Activated CD8-positive, alpha-beta memory T cell treated with anti-CD3 and anti-CD28 coated beads for 4 hours (primary cell): Measurements from ENCODE around the gene SEMA3F.

ENCODE experiments used
- DNase-seq, 2 donors: peaks; one replicate each; pipeline ENCODE4 v3.0.0-alpha.2; 2020; ENCODE audit warnings: low read depth in 2 of 2

The SEMA3F gene

DNA sequence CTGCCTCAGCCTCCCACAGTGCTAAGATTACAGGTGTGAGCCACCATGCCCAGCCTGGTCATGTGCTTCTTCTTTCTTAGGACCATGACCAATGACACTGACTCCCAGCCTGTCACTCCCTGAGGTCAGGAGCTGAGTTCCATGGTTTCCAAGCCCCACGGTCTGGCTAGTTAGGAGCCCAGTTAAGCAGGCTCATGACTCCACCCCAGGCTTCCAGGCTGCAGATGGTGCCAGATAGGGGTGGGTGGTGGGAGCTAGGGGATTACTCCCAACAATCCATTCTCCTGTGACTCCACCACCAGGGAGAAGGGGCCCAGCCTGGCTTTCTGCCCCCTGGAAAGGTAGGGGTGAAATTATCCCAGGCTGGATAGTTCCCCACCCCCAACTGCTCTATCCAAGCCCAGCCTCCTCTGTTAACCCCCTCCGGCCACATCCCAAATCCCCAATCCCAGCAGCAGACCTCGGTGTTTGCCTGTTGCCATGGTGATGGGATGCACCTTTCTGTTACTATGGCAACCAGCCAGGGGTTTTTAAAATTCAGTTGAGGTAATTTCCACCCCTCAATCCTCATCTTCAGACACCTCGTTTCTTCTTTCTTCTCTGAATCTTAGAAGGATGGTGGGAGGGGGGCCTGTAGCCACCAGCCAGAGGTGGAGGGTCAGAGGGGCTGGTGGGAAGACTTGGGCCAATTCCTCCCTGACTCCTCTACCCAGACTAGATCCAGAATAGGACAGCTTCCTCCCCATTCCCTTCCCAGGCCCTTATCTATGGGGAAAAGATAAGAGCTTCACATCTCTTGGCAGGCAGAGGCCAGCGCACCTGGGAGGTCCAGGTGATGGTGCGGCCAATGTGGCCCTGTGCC lies 22.5 kb upstream of the SEMA3F start:
- no peak for DNase-seq

DNA sequence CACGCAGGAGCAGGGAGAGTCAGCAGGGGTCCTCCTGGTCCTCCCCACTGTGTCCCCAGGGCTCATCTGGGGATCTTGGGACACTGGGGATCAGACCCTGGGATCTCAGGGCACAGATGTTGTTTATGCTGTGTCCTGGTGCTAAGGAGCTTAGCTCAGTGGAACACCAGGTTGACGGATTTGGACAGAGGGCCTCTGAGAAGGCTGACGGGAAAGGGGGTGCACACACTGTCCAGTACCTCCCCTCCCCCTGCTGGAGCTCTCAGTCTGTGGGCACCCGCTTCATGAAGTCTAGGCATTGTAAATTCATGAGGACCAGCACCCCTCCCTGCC lies 21.9 kb upstream of the SEMA3F start:
- DNase-seq: no peak

DNA sequence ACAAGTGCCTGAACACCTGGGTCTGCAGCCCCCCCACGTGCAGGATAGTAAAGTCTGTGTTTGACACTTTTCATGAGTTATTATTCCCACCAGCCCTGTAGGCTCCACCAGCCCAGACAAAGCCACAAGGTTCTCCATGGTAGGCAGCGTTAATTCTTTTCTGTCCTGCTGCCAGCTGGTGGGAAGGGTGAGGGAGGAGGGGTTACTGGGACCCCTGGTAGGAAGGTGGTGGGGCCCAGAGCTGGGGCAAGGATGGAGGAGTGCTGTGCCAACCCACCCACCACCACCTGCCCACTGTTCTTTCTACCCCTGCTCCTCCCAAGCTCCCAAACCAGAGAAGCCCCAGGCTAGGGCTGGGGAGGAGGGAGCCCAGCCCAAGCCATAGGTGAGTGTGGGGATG lies 20.8 kb upstream of the SEMA3F start:
- DNase-seq: no peak

DNA sequence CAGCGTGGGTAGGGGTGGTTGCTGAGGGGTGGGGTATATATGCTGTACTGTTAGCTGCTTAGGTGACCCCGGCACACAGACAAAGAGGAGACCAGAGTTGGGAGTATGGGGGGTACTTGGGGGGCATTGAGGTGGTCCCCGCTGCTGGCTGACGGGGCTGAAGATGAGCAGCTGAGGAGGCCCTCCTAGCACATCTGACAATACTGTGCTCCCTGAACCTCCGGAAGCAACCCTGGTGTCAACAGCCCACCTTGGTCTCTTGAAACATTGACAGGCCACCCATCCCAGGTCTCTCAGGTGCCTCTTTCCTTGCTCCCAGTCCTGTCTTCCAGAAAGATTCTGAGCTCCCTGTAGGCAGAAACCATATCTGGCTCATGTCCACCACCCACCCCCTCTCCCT lies 19.2 kb upstream of the SEMA3F start:
- no peak for DNase-seq

DNA sequence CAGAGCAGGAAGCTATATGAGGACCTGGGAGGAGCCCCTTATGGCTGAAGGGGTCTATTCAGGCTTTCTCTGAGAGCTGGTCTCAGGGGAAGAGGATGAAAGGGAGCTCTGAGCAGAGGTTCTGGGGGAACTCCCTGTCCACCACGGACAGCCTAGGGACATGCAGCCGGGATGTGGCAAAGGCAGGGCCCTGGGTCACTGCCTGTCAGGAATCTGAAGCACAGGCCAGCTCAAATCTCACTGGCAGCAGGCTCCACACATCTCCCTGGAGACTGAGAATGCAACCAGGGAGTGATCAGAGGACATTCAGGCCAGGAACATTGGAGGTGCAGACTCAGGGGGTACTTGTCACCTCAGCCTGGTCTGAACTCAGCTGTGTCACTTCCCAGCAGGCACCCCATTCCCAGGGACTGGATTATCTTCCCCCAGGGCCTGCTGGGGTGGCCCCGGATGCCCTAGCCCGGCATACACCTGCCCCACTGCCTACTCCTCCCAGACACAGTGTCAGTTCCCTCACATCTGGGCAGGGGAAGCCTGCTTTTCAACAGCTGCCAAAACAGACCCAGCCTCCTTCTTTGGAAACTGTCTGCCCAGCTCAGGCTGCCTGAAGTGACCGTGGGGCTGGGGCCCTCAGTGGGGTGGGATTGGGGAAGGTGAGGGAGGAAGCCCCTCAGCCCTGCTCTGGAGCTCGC lies 18.3 kb upstream of the SEMA3F start:
- DNase-seq: no peak

DNA sequence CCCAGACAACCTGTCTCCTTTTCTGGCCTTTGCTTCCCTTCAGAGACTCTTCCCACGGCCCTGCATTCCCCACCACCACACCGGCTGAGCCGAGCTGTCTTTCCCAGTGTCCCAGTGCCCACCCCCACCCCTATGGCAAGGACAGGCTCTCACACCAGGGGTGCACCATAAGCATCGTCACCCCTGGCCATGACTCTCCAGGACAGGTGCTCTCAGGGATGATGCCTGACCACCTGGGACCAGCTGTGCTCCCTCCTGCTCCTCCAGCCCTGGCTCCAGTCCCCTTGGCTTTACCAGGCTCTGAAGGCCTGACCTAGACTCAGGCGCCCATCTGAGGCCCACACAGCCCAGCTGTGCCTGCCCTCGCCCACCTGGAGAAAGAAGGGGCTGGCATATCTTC lies 17.6 kb upstream of the SEMA3F start:
- DNase-seq: no peak

DNA sequence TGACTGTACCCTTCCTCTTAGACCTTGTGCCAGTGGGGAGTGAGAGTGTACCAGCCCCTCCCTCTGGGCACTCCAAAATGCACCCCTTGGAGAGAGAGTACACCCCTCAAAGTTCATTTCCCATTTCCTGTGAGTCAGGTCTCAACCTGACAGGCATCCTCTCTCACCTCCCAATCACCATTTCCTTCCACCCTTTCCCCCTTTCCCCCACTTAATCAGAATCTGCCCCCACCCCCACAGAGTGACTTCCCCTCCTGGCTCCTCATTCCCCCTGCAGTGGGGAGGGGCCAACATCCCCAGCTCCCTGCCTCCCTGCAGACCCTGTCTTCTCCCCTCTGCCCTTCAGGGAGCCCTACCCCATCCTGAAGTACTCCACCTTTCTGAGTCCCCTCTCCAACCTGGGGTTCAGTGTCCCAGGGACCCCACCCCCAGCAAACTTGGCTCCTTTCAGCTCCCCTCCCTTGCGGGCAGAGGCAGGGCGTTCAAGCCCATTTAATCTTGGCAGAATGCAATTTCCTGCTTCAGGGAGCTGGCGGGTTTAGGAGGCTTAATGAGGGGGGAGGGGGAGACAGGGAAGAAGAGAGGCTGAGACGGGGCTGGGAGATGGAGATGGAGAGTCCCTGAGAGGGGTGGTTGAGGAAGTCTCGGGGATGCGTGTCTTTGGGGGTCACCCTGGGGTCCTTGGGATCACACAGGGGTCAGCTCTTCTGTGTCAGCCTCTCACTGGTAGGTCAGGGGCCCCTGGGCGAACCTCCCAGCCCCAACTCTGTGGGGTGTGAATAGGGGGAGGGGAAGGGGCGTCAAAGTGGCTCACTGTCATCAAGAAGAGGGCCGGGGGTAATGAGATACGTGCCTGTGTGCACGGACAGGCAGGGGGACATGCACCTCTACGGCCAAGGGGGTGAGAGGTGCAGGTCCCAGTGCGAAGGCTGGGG lies 16.6 kb upstream of the SEMA3F start:
- no peak for DNase-seq

DNA sequence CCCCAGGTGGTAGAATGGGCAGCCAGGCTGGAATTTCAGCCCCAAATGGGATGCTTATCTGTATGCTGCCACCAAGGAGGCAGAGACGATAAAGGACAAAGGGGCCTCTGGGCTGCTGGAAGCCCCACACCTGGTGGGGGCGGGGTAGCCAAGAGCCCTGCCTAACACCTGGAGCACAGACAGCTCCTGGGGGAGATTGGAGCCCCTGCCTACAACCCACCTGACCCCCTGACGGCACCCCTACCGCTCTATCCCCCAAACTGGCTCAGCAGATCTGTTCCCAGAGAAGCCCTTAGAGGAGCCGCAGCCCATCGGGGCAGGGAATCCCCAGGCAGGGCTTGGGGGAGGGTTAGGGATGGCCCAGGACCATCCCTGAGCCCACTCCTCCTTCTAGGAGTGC lies 15.8 kb upstream of the SEMA3F start:
- DNase-seq: no peak

DNA sequence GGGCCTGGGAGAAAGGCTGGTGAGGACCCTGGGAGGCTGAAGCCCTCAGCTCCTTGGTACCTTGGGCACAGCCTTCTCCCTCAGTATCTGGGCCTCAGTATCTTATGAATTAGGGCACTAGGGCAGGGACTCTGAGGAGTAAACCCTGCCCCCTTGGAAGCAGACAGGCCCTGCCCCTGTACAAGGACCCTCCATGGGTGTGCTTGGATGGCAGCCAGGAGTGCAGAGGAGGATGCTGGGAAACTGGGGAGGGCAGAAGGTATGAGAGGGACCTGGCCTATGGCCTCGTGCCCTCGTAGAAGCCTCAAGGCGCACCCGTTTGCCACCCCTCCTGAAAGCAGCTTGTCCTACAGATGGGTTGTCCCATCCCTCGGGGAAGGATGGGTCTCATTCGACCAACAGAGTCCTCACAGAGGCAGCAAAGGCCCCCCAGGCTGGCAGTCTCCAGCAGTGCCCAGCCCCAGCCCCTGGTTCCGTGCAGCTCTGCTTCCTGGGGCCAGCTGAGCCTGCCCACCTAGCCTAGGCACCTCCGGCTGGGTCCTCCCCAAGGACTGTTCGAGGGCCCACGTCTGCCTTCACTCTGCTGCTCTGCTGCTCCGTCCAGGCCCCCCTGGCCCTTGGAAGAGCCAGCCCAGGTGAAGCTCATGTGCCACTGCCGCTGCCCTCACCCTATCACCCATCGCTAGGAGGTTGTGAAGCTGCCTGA lies 15.3 kb upstream of the SEMA3F start:
- DNase-seq: no peak

DNA sequence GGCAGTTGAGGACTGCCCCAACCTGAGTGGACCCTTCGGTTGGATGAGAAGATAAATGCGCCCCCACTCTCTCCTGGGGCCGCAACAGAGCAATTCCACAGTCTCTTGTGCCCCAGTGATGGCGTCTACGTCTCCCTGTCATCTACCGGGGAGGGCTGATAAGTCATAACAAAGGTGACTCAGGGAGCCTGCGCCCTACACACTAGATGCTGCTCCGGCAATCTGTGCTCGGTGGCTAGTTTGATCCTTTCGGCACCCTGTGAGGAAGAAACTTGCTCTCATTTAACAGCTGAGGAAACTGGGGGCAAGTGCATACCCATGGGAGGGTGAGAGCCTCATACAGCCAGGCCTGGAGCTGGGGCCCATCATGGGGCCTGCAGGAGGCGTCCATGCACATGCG lies 14.1 kb upstream of the SEMA3F start:
- no peak for DNase-seq

DNA sequence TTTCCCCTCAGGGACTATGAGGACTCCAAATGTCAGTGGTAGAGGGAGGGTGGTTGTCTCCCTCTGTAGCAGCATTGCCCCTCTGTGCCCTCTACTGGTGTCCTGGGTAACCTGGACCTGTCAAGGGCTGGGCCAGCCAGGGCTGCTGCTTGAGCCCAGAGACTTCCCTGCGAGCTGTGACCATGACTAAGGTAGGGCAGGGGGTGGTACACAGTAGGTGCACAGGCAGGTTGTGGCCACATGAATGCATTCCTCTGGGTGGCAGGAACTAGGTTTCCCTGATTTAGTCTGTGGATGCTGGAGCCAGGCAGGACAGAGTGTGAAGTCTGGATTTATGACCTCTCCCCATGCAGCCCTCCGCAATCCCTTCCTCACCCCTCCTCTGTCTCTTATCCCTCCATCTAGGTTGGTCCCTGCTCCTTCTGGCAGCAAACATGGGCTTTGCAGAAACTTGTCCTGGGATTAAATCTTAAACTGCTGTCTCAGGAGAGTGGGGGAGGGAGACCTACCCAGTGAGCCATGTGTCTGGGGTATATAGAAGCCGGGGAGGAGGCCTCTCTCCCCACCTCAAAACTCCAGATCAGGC lies 8.7 kb upstream of the SEMA3F start:
- DNase-seq: no peak

DNA sequence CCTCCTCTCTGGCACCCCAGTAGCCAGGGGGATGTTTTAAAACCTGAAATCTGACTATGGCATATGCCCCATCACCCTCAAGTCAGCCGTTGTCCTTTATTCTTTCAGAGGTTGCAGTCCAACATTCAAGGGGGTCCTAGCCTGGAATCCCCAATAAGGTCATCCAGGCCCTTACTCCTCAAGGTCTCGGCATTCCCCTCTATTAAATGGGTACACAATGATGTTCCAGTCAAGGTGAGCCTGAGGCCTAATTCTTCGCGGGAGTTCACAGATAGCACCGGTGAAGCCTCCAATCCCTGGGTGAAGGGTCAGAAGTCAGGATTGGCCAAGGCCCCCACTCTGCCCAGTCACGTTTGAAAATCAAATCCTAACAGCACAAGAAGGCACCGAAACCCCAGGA lies 8.1 kb upstream of the SEMA3F start:
- DNase-seq: no peak

DNA sequence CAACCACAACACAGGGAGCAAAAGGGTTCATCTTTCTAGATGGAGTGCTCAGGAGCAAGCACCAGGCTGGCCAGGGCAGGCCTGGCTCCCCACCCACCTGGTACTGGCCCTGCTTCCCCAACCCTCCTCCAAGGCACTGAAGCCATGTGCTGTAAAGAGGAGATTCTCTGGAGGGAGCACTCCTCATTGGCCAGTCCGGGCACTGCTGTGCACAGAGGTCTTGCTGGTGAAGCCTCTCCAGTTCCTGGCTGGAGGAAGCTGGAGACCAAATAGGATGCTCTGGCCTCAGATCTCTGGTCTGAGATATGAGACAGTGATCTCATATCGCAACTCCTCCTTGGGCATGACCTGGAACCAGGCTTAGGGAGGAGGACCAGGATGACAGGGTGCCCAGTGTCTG lies 7.7 kb upstream of the SEMA3F start:
- no peak for DNase-seq

DNA sequence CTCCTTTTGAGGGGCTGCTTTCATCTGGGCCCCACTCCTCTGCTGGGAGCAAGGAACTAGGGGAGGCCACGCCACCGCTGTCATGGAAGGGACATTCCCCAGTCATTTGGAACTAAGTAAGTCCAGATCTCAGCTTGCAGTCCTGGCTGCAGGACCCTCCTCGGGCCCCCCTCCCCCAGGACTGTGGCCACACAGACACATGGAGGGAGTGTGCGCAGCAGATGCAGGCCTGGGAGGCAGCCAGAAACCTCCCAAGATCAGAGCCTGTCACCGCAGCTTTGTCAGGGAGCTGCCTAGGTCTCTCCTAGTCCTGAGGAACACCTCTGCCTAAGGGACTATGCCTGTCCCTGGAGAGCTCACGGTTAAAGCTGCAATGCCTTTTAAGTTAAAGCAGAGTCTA lies 7.3 kb upstream of the SEMA3F start:
- no peak for DNase-seq

DNA sequence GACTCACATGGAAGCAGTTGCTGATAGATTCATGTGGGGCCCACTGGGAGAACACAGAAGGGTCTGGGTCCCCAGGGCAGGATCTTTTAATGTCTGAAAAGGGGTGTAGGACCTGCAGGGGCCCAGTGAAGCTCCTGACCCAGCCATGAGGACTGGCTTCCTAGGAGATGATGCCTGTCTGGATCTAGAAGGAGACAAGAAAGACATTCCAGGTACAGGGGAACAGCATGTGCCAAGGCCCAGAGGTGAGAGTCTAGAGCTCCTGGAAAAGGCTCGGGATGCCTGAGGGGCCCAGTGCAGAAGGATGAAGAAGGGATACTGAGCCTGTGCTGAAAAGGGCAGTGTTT lies 4.7 kb upstream of the SEMA3F start:
- no peak for DNase-seq

DNA sequence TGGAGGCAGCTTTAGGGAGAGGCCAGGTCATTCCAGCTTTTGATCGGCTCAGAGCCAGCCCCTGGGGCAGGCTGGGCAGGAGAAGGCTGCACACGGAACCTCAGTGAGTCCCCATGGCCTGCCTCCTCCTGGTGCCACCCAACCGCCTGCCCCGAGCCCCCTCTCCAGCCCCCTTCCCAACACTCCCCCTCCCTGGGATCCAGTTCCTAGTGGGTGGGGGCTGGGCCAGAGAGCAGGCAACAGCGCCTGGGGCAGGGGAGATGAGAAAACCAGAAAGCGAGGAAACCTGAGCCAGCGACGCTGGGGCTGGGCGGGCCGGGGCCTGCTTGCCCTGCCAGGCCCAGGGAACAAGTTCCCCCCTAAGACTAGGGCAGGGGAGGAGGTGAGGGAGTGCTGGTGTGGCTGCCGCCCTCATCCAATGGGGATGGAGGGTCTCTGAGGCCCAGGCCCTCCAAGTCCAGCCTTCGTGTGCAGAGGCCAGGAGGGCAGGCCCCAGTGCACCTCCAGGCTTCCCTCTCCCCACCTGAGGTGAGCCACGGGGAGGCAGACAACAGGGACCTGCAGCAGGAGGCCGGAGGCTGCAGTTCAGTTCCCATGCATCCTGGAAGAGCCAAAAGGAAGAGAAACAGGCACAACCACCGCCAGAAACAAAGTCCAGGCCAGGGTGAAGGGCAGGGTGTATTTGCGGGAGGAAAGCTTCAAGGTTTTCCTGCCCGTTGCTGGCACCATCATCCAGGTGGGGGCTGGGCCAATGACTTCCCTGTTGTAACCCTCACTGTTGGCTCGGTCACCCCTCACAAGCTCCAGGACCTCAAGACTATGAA lies 4.0 kb upstream of the SEMA3F start:
- DNase-seq: no peak

DNA sequence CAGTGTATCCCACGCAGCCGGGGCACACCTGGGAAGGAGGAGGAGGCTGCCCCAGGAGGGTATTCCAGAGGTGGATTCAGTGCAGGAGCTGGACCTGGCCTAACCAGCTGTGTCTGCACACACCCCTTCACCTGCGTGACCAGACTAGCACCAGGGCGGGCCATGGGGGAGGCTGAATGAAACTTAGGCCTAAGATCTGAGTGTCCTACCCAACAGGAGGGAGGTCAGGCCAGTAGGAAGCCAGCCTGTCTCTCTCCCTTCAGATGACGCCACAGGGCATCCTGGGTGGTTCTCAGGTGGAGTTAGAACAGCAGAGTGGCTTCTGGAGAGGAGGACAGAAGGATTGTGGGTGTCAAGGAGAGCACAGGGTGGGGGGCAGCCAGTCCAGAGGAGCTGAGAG lies 3.4 kb upstream of the SEMA3F start:
- DNase-seq: no peak

DNA sequence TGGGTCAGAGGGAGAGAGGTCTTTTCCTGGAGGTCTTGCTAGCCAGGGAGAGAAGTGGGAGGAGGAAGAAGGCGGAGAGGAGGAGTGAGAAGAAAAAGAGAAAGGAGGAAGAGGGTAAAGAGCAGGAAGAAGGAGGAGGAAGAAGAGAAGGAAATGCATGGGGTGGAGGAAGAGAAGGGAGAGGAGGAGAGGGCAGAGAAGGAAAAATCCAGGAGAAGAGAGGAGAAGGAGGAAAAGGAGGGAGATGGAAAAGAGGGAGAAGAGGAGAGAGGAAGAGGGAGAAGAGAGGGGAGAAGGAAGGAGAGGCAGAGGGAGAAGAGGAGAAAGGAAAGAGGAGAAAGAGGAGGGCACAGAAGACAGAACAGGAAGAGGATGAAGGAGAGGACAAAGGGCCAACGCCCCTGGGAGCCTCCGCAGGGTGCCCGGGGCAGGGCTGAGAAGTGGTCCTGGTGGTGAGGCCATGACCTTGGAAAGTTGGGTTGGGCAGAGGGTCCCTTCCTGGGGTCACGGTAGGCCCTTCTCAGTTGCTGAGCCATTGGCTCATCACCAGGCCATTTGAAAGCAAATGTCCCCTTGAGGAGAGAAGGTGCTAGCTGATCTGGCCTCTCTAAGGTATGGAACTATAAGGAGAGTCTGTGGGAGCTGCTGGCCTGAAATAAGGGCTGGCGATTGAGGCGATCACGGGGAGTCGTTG lies 1.2 kb upstream of the SEMA3F start:
- no peak for DNase-seq

DNA sequence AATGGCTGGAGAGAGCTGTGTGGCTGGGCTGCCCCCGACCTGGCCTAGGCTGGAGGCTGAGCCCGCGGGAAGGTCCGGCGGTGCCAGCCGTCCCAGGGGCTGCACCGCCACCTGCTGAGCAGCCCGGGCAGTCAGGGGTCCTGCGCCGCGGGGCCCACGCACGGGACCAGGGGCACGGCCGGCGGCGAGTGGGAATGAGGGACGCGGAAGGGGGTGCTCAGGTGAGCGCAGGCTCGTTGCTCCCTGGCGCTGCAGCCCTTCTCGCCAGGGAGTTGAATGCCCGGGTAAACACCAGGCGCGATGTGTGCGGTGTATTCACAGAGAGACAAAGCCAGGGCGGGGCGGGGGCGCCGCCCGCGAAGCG lies 666 bp upstream of the SEMA3F start:
- DNase-seq: no peak

DNA sequence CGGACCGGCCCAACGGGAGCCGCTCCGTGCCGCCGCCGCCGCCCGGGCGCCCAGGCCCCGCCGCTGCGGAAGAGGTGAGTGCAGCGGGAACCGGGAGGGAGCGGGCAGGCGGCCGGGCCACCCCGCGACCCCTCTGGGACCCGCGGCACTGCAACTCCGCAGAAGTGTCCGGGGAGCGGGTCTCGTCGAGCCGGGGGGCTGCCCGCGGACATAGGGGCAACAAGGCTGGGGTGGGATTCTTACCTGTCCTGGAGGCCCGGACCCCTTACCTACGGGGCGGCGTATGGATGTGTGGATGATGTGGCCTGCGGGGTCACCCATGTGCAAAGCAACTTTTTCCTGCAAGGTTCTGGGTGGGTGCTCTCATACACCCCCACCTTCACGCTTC lies 361 bp downstream of the SEMA3F start:
- DNase-seq: no peak
